NCI-H1092 treated with DMSO at 0.1 percent for 48 hours (cell line): ENCODE measurements around the gene KCNJ15.
A peak's percentile ranks its signal among the peaks of the same experiment; 100 is the strongest.

Experiments used
- DNase-seq: peaks from one replicate; lab custom pipeline; 2025; lab: John Stamatoyannopoulos, UW

KCNJ15 gene

GRCh38 chr21:38355992-38356781, 99.4 kb downstream of the KCNJ15 start:
- DNase-seq: peak; percentile 78
